Fibroblast of skin of abdomen (primary cell): Measurements from ENCODE around the gene VPS37B.
"Not testable (repeated sequence)": the region's sequence is repeated elsewhere in the genome, so short reads cannot be mapped to it uniquely, and the experiment has no call there.

Source experiments
- DNase-seq: peaks from one replicate; pipeline ENCODE4 v3.0.0-alpha.2; 2013

VPS37B gene

DNA sequence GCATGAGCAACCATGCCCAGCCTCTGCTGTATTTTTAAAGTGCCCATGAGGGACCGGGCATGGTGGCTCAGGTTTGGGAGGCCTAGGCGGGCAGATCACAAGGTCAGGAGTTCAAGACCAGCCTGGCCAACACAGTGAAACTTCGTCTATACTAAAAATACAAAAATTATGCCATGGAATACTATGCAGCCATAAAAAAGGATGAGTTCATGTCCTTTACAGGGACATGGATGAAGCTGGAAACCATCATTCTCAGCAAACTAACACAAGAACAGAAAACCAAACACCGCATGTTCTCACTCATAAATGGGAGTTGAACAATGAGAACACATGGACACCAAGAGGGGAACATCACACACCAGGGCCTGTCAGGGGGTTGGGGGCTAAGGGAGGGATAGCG is 9.3 kb upstream of the VPS37B start:
- not testable (repeated sequence) for DNase-seq

DNA sequence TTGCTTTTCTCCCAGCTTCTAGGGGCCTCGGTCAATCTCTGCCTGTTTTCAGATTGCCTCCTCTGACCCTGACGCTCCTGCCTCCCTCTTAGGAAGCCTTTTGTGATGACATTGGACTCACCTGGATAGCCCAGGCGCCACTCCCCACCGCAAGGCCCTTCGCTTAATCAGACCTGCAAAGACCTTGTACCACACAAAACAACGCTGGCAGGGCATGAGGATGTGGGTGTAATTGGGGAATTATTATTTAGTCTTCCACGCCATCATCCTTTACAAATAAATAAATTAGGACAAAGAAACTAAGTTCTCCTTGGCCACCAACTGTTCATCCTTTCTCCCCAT is 7.7 kb upstream of the VPS37B start:
- no peak for DNase-seq

DNA sequence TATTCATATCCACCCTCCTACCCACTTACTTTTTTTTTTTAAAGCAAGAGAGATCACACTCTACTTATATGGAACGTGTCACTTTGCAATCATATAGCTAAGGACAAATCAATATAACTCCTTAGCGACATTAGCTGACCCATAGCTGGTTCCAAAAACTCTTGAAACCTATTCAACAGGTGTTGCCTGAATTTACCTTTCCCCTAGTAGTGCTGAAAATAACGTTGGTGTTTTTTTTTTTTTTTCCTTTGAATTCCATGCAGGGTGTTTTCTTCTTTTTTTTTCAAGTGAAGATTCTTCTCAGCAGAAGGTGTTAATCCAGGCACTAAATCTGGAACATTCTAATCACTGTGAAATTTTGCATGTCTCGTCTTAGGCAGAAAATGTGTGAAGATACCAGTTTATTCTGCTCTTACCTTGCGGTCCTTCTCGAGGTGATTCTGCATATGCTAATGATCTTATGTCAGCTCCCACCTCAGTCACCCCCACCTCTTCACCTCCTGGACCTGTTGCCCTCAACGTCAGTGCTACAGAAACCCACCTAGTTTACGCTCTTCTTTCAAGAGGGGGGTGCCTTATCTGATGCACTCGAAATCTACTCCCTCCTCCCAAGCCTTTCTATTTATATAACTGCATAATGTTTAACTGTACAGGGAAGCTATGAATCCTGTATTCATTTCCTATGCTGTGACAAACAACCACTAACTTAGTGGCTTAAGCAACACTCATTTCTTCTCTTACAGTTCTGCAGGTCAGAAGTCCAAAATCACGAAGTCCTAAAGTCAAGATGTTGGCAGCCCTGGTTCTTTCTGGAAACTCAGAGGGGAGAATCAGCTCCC is 7.1 kb upstream of the VPS37B start:
- DNase-seq, result no peak

DNA sequence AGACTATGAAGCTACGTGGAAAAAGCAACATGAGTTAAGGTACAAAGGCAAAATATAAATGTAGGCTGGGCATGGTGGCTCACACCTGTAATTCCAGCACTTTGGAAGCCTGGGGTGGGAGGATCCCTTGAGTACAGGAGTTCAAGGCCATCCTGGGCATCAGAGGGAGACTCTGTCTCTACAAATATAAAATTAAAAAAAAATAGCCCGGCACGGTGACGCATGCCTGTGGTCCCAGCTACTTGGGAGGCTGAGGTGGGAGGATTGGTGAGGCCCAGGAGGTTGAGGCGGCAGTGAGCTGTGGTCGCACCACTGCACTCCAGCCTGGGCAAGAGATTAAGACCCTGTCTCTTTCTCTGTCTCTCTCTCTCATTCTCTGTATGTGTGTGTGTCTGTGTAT is 4.0 kb upstream of the VPS37B start:
- DNase-seq, result no peak

DNA sequence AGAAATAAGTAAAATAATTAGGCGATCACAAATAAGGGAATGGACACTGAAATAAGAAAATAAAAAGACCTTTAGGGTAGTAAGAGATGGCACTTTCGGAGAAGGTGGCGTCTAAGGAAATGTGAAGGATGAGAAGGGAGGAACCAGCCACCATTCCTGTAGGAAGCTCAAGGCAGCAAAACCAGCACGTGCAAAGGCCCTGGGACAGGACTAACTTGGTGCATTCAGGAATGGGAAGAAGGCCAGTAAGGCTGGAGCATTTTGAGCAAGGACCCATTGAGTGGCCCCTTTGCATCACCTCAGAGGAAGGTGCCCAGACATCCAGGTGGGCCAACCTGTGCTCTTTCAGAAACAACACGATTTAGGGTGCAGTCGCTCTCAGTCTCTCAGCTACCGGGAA is 738 bp upstream of the VPS37B start:
- no peak for DNase-seq

DNA sequence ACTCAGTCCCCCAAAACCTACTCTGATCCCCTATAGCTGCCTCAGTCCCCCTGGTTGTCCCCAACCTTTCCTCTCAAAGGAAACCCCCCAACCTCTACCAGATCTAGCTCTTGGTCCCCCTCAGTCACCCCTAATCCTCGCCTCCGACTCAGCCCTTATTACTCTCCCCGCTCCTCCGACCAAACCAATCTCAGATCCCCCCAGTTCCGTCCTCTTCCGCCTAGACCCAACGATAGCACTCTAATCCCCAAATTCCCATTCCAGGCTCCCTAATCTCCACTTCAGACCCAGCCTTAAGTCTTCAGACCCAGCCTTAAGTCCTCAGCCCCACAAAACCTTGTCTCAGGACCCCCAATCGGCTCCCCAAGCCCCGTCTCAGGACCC is 612 bp downstream of the VPS37B start:
- no peak for DNase-seq

DNA sequence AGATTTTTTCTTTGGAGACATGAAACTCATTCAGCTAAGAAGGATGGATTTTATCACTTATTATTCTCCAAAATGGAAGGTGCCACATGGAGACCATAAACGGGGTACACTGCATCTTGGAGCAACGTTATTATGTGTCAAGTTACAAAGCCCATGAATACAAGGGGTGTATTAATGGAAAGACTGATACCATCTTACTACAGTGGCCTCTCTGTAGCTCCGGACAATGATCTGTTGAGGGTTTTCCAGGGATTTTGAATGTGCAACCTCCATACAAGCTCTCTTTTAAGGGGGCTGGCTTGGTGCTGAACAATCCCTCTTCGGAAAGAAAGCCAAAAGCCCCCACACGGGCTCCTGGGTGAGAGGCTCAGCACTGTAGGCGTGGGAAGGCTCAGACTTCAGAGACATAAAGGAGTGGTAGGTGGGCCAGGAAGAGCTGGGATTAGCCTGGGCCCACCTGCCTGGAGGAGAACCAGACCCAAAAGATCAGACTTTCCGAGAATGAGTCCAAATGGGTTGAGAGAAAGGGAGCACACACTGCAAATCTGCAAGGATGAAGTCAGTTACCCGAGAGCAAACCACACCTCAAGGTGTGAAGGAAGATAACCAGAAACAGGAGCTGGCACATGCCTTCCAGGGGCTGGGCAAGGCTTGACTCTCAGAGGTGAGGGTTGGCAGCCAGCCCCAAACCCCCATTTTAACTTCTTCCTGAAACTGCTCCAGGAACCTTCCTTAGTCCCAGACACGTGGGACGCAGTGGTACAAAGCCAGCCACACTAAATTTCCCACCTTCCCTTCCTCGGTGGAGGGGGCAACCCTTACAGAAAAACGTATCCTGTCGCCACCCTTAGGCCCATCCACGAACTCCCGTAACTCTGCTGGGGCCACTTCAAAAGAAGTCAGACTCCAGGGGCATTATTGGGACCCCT is 1.5 kb downstream of the VPS37B start:
- DNase-seq, result no peak

DNA sequence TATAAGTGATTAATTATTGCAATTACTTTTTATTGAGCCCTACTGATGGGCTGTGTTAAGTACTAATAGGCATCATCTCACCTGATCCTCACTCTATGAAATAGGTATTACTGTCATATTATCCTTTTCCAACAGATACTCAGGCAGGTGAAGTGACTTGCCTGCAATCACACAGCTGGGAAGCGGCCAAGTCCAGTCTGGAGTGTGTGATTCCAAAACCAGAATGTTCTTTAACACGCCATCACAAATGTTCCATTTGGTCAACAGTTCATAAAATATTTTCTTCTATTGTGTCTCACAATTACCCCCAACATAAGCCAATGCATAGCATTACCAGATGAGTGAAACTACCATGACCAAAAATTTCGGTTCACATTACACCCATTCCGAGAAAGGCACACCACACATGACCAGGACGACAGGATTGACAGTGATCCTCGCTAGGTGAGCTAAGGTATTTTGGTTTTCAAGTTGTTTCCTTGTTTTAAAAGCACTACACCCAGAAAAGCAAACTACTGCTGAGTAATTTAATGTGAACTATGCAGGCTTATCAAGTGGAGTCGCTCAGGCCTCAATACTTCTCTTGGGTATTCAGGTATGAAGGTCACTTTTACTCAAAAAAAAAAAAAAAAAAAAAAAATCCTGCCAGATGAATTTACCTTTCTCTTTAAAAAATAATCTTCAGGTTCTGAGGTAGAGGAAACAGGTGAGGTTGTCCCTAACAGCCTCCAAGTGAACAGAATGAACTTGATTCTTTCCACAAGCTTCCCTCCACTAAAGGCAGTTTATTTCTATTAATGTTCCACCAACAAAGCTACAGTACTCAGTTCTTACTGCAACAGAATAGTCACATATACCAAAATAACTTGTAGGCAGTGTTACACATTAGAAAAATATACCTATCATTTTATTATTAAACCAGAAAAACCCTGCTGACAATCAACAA is 2.4 kb downstream of the VPS37B start:
- no peak for DNase-seq

DNA sequence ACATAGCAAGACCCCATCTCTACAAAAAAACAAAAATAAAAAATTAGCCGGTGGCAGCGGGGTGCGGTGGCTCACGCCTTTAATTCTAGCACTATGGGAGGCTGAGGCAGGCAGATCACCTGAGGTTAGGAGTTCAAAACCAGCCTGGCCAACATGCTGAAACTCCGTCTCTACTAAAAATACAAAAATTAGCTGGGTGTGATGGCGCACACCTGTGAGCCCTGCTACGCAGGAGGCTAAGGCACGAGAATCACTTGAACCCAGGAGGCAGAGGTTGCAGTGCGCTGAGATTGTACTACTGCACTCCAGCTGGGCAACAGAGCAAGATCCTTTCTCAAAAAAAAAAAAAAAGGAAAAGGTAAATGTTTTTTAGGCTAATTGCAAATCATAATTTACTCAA is 3.2 kb downstream of the VPS37B start:
- not testable (repeated sequence) for DNase-seq

DNA sequence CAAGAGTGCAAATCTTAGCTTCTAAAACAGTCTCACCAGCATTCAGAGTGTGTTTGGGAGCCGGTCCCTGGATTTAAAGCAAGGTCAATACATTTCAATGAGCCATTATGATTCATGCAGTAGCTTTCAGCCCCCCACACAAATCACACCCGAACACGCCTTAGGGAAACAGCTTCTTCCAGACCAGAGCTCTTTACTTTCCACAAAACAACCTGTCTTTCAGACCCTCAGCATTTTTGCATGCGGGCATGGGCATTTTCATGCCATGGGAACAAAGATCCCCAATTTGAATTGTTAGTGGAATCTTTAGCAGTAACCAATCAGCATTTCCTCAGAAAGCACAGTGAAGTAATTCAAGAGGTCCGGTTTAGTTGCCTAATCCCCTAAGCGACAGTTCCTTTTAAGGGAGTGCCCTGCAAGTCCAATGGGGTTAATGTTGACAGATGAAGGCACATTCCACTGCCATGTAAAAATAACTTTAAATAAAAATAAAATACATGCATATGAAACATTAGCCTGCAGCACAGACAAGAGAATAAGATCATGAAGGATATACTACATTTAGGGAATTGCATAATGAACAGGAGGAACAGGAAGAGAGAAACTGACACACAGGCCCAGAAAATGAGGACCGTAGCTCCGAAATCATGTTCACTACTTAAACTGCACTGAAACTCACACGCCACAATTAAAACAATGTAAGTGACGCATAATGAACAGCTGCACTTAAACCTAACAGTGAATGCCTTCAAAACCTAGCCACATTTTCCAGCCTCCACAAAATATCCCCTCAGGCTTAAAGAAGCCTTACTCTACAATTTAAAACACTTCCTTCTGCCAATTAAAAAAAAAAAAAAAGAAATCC is 4.0 kb downstream of the VPS37B start:
- peak; percentile 75 for DNase-seq

DNA sequence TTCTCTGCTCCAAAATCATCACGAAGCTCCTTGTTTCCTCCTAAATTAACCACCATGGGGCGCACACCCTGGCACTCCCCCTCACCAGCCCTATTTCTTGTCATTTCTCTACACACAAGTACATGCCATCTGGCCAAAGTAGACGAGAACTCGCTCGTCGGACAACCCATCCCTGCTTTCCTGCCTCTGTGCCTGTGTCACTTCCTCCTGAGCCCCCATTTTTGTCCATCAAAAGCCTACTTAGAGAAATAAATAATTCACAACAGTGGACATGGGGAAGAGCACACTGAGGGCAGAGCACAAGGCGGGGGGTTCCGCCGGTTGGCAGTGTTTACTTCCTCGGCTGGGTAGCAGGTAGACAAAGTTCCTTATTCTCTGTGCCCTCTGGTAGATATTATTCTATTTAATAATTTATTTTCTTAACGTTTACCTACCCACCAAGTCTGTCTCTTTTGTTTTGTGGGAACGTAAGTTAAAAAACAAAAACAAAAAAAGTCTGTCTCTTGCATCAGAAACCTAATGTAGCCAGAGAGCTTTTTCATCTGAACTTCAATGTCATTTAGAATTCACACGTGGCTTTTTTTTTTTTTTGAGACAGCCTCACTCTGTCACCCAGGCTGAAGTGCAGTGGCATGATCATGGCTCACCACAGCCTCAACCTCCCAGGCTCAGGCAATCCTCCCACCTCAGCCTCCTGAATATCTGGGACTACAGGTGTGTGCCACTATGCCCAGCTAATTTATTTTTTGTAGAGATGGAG is 6.0 kb downstream of the VPS37B start:
- DNase-seq, result no peak

DNA sequence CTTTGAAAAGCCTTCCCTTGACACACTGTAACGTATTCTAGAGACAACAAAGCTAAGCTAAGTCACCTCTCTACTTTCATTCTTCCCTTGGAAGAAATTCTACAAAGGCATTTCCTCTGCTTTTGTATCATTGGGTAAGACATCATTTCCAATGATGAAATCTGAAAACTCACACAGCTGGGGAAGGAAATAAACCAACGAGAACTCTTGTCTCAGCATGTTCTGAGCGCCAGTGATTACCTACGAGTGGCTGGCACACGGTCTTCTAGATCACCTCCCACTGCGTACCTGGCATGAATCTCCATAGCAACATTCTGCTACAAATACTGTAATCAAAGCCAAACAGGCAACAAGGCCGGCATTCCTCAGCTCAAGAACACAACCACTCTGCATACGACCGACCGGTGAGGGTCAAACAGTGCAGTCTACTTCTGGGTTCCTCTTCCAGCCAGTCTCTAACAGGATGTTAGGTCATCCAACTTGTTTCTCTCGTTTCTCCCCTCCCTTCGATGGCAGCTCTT is 7.6 kb downstream of the VPS37B start:
- DNase-seq, result peak; percentile 45

DNA sequence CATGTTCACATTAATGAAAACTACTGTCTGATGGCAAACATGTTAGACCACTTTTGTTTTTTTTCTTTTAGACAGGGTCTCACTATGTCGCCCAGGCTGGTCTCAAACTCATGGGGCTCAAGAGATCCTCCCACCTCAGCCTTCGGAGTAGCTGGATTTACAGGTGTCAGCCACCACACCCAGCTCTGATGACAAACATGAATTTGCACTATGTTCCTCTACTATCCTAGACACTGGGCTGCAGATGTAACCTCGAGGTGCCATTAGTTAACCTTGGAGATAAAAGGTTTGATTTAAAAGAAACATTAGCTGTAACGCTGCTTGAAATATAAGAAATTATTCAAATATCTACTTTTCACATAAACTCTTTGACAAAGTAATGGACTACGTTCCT is 8.1 kb downstream of the VPS37B start:
- DNase-seq, result no peak

DNA sequence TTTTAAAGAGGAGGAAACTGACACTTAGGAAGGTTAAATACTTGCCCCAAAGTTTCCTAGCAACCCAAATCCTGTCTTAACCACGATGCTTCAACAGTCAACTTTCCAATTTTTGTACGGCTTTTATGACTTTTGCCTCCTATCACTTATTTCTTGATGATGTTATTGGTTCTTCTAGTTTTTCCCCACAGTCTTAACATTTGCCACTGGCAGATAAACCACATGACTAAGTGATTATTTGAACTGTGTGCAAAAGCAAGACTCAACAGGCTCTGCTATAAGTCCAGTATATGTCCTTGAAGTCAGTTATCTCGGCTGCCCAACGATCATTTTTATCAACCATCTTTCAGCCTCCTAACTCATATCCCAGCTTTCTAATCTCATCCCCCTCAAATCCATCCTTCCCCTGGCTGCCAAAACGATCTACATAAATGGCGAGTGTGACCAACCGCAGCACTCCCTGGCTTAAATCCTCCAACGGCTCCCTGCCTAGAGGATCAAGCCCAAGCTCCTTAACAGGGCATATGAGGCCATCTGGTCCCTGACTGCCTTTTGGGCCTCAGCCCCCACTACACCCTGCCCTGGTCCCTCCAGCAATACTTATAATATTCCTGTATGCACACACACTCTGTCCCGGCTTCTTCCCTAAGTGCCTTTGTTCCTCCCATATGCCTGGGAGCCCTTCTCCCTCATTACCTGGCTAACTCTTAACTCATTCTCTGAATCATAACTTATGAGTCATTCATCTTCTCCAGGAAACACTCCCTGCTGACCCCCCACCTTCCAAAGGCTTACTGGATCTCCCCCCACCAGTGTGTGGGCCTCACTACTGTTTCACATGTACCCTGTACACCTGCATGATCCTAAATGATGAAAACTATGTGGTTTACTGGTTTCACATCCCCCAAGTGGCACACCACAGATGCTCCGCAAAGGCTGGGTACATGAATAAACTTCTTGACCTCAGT is 8.8 kb downstream of the VPS37B start:
- DNase-seq, result peak; percentile 55

DNA sequence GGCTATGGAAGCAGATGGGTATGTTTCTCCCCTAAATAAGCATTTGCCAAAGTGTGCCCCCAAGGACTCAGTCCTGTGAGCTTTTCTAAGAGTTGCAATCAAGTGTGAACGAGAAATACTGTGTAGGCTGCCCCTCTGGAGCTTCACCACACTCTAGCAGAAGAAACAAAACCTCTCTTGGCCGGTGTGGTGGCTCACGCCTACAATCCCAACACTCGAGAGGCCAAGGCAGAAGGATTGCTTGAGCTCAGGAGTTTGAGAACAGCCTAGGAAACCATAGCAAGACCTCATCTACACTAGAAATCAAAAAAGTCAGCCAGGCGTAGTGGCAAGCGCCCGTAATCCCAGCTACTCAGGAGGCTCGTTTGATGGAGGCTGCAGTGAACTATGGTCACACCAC is 9.8 kb downstream of the VPS37B start:
- no peak for DNase-seq

DNA sequence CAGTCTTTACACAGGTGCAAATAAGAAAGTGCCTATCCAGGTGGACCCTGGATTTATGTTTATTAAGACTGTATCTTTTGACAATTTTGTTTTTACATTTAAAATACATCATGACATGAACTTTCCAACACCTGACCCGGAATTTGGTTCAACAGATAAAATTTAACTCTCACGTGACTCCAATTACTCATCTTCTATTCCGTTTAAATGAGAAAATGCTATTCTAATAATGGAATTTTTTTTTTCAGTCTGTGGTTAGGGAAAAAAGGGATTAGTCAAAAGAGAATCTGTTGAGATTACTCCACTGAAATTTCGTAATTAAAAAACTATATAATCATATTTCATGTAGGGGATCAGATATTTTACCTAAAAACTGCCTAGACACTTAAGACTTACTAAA is 11.1 kb downstream of the VPS37B start:
- no peak for DNase-seq

DNA sequence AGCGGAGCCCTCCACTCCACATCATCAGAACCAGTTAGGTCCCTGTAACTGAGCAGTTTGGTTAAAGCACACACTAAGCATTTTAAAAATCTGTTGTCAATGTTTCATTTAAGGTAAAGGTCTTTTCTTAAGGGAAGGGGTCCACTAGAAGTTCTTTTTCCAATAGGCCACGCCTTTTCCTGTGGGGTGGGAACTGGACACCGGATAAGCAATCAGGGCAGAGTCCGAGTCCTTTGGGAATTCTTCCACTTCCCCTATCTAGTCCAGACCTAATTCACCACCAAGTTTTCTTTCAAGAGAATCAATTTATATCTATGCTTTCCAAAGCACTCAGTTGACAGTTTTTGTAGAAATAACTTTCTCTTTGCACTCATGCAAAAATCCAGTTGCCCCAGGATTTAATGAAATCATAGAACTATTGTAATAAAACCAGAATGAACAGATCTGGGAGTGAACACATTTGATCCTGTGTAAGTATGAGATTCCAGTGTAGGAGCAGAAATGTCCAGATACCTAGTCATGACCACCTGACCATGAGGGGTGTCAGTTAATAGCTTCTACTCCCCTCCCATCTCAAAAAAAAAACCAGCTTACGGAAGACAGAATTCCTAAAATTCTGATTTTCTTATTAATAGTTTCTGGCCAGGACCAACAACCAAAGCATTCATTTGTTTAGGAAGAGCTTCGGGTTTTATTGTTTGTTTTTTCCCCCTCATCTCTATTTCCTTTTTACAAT is 11.7 kb downstream of the VPS37B start:
- DNase-seq, result no peak

DNA sequence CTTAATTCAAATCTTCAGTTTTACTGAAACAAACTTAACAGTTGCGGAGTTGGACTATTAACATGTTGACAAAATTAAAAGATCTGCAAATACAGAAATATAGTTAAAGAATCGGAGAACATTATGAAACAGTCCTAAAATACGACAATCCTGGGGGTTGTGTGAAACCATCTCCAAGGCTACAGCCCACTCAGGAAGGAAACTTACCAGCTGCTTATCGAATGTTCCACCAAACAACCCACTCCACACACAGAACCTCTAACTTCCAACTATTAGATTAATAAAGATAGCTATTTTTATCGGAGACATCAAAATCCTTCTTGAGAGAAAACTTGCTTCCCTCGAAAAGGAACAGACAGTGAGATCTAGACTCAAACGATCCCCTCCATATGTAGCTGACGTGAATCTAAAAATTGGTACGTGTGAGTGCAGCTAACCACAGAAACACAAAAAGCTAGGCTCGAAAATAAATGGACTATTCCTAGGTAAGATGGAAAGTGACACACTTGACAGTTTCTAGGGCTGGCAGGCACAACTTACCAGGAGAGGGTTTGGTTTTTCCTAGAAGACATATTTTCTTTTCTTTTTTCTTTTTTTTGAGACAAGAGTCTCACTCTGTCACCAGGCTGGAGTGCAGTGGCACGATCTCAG is 12.9 kb downstream of the VPS37B start:
- DNase-seq, result no peak
